OCI-LY7 (cell line): ENCODE results near the gene FBXO40.
"Not testable (repeated sequence)": the region's sequence is repeated elsewhere in the genome, so short reads cannot be mapped to it uniquely, and the experiment has no call there.

Experiments
- CTCF ChIP-seq: fragments of 200-600 bp; sonication (generic); conservative IDR thresholded peaks from 2 replicates; pipeline ENCODE4 v1.5.1; 2014; ENCODE audit warnings: mild to moderate bottlenecking, antibody characterized with exemption, low read length, moderate library complexity, mixed read lengths
- EZH2phosphoT487 ChIP-seq: fragments of 200-600 bp; sonication (generic); IDR thresholded peaks from 2 replicates; pipeline ENCODE4 v1.6.1; 2018; ENCODE audit warnings: low read depth, borderline replicate concordance, mild to moderate bottlenecking, mixed run types, antibody characterized with exemption, low read length, moderate library complexity, mixed read lengths

GRCh38 chr3:121599900-121600299 is 6.7 kb downstream of the FBXO40 start:
- not testable (repeated sequence) for TF ChIP-seq CTCF, EZH2phosphoT487
